Stomach (tissue), 4 donors: ENCODE data around the gene SDR42E1.

Experiments
- CTCF ChIP-seq, 7 experiments: fragments of 450-650 bp in 4 of 7; fragments of 200-600 bp in 3 of 7; sonication (generic) in 3 of 7; IDR thresholded peaks; one replicate each; pipeline ENCODE4 v1.5.1; 2016 to 2019; ENCODE audit warnings: antibody characterized with exemption in 7 of 7, control low read depth in 2 of 7, mild to moderate bottlenecking in 1 of 7
- EP300 ChIP-seq: sonication (generic); formaldehyde crosslinking; IDR thresholded peaks from one replicate; pipeline ENCODE4 v1.6.1; 2017; ENCODE audit warnings: antibody characterized with exemption
- POLR2A ChIP-seq, 4 donors: fragments of 450-650 bp; IDR thresholded peaks; one replicate each; pipeline ENCODE4 v1.6.1; 2016; ENCODE audit warnings: antibody characterized with exemption in 4 of 4, control low read depth in 2 of 4, mild to moderate bottlenecking in 1 of 4, moderate library complexity in 1 of 4
- POLR2AphosphoS5 ChIP-seq, 3 donors: sonication (generic); formaldehyde crosslinking; IDR thresholded peaks; one replicate each; pipeline ENCODE4 v1.6.1; 2016; ENCODE audit warnings: antibody characterized with exemption in 3 of 3

- TF ChIP-seq CTCF (IDR thresholded peaks at IDR 0.05) = no peak
- TF ChIP-seq POLR2AphosphoS5 (IDR thresholded peaks at IDR 0.05) = no peak
- no peak for TF ChIP-seq POLR2A (IDR thresholded peaks at IDR 0.05)
- TF ChIP-seq EP300 = no peak
These were observed 11.9 kb upstream of the SDR42E1 start for GRCh38 chr16:82023206-82023605.
